HG03460 (cell line): ENCODE results near the gene ARPP19.
"Not testable (repeated sequence)": the region's sequence is repeated elsewhere in the genome, so short reads cannot be mapped to it uniquely, and the experiment has no call there.

Source experiments
- ATAC-seq: cut with Tn5 transposase; IDR thresholded peaks from one replicate; pipeline ENCODE4 v1.9.1; 2021; ENCODE audit not compliant: unreplicated experiment

ARPP19 gene

GRCh38 chr15:52515343-52515742 lies 53.5 kb downstream of the ARPP19 start:
- no peak for ATAC-seq

- no peak for ATAC-seq
Observed at GRCh38 chr15:52514482-52514881, 54.3 kb downstream of the ARPP19 start.

- ATAC-seq, result not testable (repeated sequence)
Observed at GRCh38 chr15:52512869-52513268, 56.0 kb downstream of the ARPP19 start.

GRCh38 chr15:52511084-52511483 lies 57.7 kb downstream of the ARPP19 start:
- no peak for ATAC-seq

GRCh38 chr15:52509500-52510245 lies 59.2 kb downstream of the ARPP19 start:
- ATAC-seq, result no peak

GRCh38 chr15:52506549-52506948 lies 62.3 kb downstream of the ARPP19 start:
- ATAC-seq, result no peak

- no peak for ATAC-seq
Observed at GRCh38 chr15:52505151-52505550, 63.7 kb downstream of the ARPP19 start.

GRCh38 chr15:52503788-52504496 lies 64.9 kb downstream of the ARPP19 start:
- peak; percentile 93 for ATAC-seq

GRCh38 chr15:52502608-52503007 lies 66.2 kb downstream of the ARPP19 start:
- no peak for ATAC-seq

GRCh38 chr15:52499506-52499905 lies 69.3 kb downstream of the ARPP19 start:
- no peak for ATAC-seq

- no peak for ATAC-seq
Observed at GRCh38 chr15:52498706-52499105, 70.1 kb downstream of the ARPP19 start.
